ENCODE data around the gene CRACDL.

DNA sequence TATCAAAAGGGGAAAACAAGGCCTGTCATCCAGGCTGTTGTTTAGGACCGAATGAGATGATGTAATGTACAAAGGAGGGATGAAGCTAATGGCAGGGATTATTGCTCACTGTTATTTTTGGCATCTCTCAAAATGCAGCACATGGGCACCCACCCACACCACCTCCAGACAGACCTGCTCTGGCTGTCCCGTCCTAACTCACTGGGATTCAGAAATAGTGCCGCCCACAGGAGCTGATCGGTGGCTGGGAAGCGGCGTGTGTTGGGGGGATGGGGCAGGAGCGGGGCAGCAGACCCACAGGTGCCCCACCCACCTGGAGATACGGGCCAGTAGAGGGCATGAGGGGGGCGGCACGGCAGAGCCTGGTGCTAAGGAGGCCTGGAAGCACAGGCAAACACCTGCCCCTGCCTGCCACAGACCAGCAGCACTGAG, 52.2 kb downstream of the CRACDL start:
- TF ChIP-seq, protein P1, sequence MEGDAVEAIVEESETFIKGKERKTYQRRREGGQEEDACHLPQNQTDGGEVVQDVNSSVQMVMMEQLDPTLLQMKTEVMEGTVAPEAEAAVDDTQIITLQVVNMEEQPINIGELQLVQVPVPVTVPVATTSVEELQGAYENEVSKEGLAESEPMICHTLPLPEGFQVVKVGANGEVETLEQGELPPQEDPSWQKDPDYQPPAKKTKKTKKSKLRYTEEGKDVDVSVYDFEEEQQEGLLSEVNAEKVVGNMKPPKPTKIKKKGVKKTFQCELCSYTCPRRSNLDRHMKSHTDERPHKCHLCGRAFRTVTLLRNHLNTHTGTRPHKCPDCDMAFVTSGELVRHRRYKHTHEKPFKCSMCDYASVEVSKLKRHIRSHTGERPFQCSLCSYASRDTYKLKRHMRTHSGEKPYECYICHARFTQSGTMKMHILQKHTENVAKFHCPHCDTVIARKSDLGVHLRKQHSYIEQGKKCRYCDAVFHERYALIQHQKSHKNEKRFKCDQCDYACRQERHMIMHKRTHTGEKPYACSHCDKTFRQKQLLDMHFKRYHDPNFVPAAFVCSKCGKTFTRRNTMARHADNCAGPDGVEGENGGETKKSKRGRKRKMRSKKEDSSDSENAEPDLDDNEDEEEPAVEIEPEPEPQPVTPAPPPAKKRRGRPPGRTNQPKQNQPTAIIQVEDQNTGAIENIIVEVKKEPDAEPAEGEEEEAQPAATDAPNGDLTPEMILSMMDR (IDR thresholded peaks at IDR 0.05) = no peak
- TF ChIP-seq POLR2A (IDR thresholded peaks at IDR 0.05) = no peak
